ENCODE results near the gene PCDHAC1.
"Not testable (repeated sequence)": the region's sequence is repeated elsewhere in the genome, so short reads cannot be mapped to it uniquely, and the experiment has no call there.

GRCh38 chr5:140876541-140877261 lies 49.4 kb upstream of the PCDHAC1 start:
- TF ChIP-seq CTCF (conservative IDR thresholded peaks at IDR 0.05; ENCODE audit: low read depth, low read length); NFE2L2 (IDR thresholded peaks at IDR 0.05; ENCODE audit: low read depth, low read length); RCOR1 (IDR thresholded peaks at IDR 0.05; ENCODE audit: insufficient replicate concordance, low read length); RAD21 (IDR thresholded peaks at IDR 0.05; ENCODE audit: low read length); POLR2A (IDR thresholded peaks at IDR 0.05; ENCODE audit: low read depth, low read length): not testable (repeated sequence)

All from IMR-90 (cell line).